ENCODE results near the gene CDRT4. TPM values are rescaled to one million over a fixed set of nuclear protein-coding genes. Genes with fewer than 3 reads are reported as not detected.

Gene CDRT4
- total RNA-seq, 1 donor from 2014 or later = 10.1 TPM

DNA sequence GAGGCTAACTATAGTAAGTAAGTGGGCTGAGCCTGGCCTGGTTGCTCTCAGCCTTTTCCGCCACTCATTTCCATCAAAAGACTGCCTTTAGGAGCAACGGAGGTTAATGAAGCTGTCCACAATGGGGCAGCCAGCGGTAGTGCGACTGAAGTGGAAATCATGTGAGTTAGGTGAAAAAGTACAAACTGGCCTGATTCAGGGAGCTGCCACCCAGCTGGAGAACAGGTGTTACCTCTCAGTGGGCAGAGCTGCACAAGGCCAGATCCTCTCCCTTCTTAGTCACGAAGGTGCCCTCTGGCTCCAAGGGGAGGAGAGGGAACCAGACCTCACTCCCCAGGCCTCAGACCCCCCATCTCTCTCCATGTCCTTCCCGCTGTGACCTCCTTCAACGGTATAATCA lies 34.4 kb upstream of the CDRT4 start:
- Mint-ChIP-seq H3K9me3 (ENCODE audit: unreplicated experiment) (no peaks in the 10 kb centered on the region), H3K4me1 (ENCODE audit: unreplicated experiment) (peaks cover 13% of the 10 kb centered on the region), H3K27me3 (ENCODE audit: unreplicated experiment) (no peaks in the 10 kb centered on the region), H3K27ac (ENCODE audit: unreplicated experiment) (peak overlapping the region; percentile 92), H3K4me3 (ENCODE audit: unreplicated experiment) (no peak overlapping the region), H3K36me3 (ENCODE audit: unreplicated experiment) (peaks cover 20% of the 10 kb centered on the region)
- no peak for TF ChIP-seq CTCF (IDR thresholded peaks at IDR 0.05)
- DNase-seq (ENCODE audit: extremely low spot score, unreplicated experiment) = no peak

GRCh38 chr17:15501282-15501681 lies 33.9 kb upstream of the CDRT4 start:
- no peak overlapping the region for H3K27ac Mint-ChIP-seq (ENCODE audit: unreplicated experiment)
- H3K4me1 Mint-ChIP-seq (ENCODE audit: unreplicated experiment) = peaks cover 13% of the 10 kb centered on the region
- H3K4me3 Mint-ChIP-seq (ENCODE audit: unreplicated experiment) = no peak overlapping the region
- peaks cover 16% of the 10 kb centered on the region for H3K36me3 Mint-ChIP-seq (ENCODE audit: unreplicated experiment)
- TF ChIP-seq CTCF (IDR thresholded peaks at IDR 0.05) = no peak
- H3K9me3 Mint-ChIP-seq (ENCODE audit: unreplicated experiment) = no peaks in the 10 kb centered on the region
- no peaks in the 10 kb centered on the region for H3K27me3 Mint-ChIP-seq (ENCODE audit: unreplicated experiment)
- DNase-seq (ENCODE audit: extremely low spot score, unreplicated experiment) = no peak

DNA sequence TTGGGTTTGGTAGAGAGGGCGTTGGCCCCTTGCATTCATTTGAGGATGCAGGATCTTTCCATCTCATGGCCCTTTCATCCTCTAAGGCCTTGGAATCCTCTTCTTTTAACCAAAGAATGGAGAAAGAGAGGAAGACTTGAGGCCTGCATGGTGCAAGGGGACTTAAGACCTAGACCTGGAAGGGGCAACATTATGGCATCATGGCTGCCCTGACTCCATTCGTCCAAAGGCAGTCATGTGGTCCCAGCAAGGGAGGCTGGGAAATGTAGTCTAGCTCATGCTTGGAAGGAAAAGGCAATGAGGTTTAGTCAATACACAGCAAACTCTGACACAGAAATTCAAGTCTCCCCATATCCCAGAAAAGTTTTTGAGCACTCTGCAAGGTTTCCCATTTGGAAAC lies 30.7 kb upstream of the CDRT4 start:
- DNase-seq (ENCODE audit: extremely low spot score, unreplicated experiment) = no peak
- H3K27me3 Mint-ChIP-seq (ENCODE audit: unreplicated experiment) = no peaks in the 10 kb centered on the region
- no peak overlapping the region for H3K4me3 Mint-ChIP-seq (ENCODE audit: unreplicated experiment)
- no peak for TF ChIP-seq CTCF (IDR thresholded peaks at IDR 0.05)
- no peak overlapping the region for H3K27ac Mint-ChIP-seq (ENCODE audit: unreplicated experiment)
- peaks cover 26% of the 10 kb centered on the region for H3K4me1 Mint-ChIP-seq (ENCODE audit: unreplicated experiment)
- peaks cover 26% of the 10 kb centered on the region for H3K36me3 Mint-ChIP-seq (ENCODE audit: unreplicated experiment)
- H3K9me3 Mint-ChIP-seq (ENCODE audit: unreplicated experiment) = no peaks in the 10 kb centered on the region

GRCh38 chr17:15496735-15497670 lies 29.6 kb upstream of the CDRT4 start:
- Mint-ChIP-seq H3K36me3 (ENCODE audit: unreplicated experiment) (peaks cover 26% of the 10 kb centered on the region), H3K4me3 (ENCODE audit: unreplicated experiment) (no peak overlapping the region), H3K27ac (ENCODE audit: unreplicated experiment) (no peak overlapping the region), H3K4me1 (ENCODE audit: unreplicated experiment) (peaks cover 28% of the 10 kb centered on the region), H3K27me3 (ENCODE audit: unreplicated experiment) (no peaks in the 10 kb centered on the region), H3K9me3 (ENCODE audit: unreplicated experiment) (no peaks in the 10 kb centered on the region)
- no peak for DNase-seq (ENCODE audit: extremely low spot score, unreplicated experiment)
- no peak for TF ChIP-seq CTCF (IDR thresholded peaks at IDR 0.05)

- no peaks in the 10 kb centered on the region for H3K27me3 Mint-ChIP-seq (ENCODE audit: unreplicated experiment)
- peaks cover 22% of the 10 kb centered on the region for H3K36me3 Mint-ChIP-seq (ENCODE audit: unreplicated experiment)
- peaks cover 47% of the 10 kb centered on the region for H3K4me1 Mint-ChIP-seq (ENCODE audit: unreplicated experiment)
- no peak for TF ChIP-seq CTCF (IDR thresholded peaks at IDR 0.05)
- no peak for DNase-seq (ENCODE audit: extremely low spot score, unreplicated experiment)
- no peaks in the 10 kb centered on the region for H3K9me3 Mint-ChIP-seq (ENCODE audit: unreplicated experiment)
- H3K27ac Mint-ChIP-seq (ENCODE audit: unreplicated experiment) = no peak overlapping the region
- H3K4me3 Mint-ChIP-seq (ENCODE audit: unreplicated experiment) = no peak overlapping the region
Measured at GRCh38 chr17:15494821-15495220, 27.4 kb upstream of the CDRT4 start.

Data from osteocyte (in vitro differentiated cells).